Psoas muscle (tissue), 8 donors: Measurements from ENCODE around the gene PXMP2. TPM values are rescaled to one million over a fixed set of nuclear protein-coding genes. Genes with fewer than 3 reads are reported as not detected.

ENCODE experiments used
- ATAC-seq, 4 donors: fragments of 200-7000 bp; cut with Tn5 transposase; one replicate each; pipeline ENCODE4 v1.9.1; 2020; ENCODE audit warnings: moderate library complexity in 3 of 4, mild to moderate bottlenecking in 2 of 4
- DNase-seq, 2 donors: peaks; one replicate each; pipeline ENCODE4 v3.0.0-alpha.2; 2020
- H3K27ac ChIP-seq: fragments of 200-600 bp; one replicate; pipeline ENCODE4 v1.8.0; 2022
- H3K27me3 ChIP-seq, 3 donors: fragments of 200-600 bp in 1 of 3; one replicate each; pipeline versions ENCODE4 v1.6.1 to v1.8.0; 2013 to 2022; ENCODE audit warnings: low read length in 2 of 3, mild to moderate bottlenecking in 2 of 3, moderate library complexity in 1 of 3; ENCODE audit not compliant: insufficient read depth in 3 of 3
- H3K36me3 ChIP-seq, 2 donors: fragments of 200-600 bp in 1 of 2; one replicate each; pipeline versions ENCODE4 v1.6.1 to v1.8.0; 2013 to 2022; ENCODE audit warnings: low read depth in 1 of 2, mild to moderate bottlenecking in 1 of 2, moderate library complexity in 1 of 2; ENCODE audit not compliant: insufficient read depth in 1 of 2
- H3K4me1 ChIP-seq: fragments of 200-600 bp; one replicate; pipeline ENCODE4 v1.8.0; 2022
- H3K4me3 ChIP-seq: fragments of 200-600 bp; one replicate; pipeline ENCODE4 v1.8.0; 2022; ENCODE audit warnings: mild to moderate bottlenecking
- H3K9me3 ChIP-seq: fragments of 200-600 bp; one replicate; pipeline ENCODE4 v1.8.0; 2022
- CTCF ChIP-seq: fragments of 200-600 bp; IDR thresholded peaks from one replicate; pipeline ENCODE4 v1.8.0; 2022; ENCODE audit warnings: antibody characterized with exemption
- WGBS, 3 donors: extraction: QIAGEN DNeasy Blood & Tissue Kit; methylation state at CpG; one replicate each; pipeline versions ENCODE4 v1.1.6 to v1.1.7; 2013; 5-methylcytosine and 5-hydroxymethylcytosine counted together
- intact Hi-C, 2 donors: fragments of 100-400 bp; cut with DNase I; formaldehyde crosslinking; loops; one replicate each; pipeline versions ENCODE4 v1.11.0 to v1.14.2; 2022
- polyA plus RNA-seq, 3 donors: library from polyadenylated mRNA; stranded (reverse); fragments of 200-250 nt; gene quantifications; one replicate each; pipeline ENCODE4 v1.2.3, GENCODE V29; 2013
- total RNA-seq, 4 donors: library from RNA; stranded (reverse); fragmentation: NEBNext Ultra II Directional in 2 of 4; extraction: Animal tissue kit (Norgen Biotek cat#: 25700) in 2 of 4; gene quantifications; one replicate each; pipeline versions ENCODE4 v1.2.1 to v1.2.4, GENCODE V29; 2021 to 2023
- donor health status: healthy with polysubstance abuse.
- donor health status: DM: no; HTN: no; CAD: no; lungs with moderate emphysema.
- donor health status: Bipolar disorder and iron deficiency.
- donor health status: healthy.
- donor health status: DM: yes; HTN: yes; CAD: no.
- donor health status: DM: no; HTN: no; CAD: no.
- donor health status: DM: no; HTN: no; CAD: no.
- donor health status: DM: yes; HTN: yes; CAD: no.

PXMP2 gene
- total and polyA plus RNA-seq, 7 donors = 13.1 to 36.8 (median 22.4) TPM

GRCh38 chr12:132669166-132669879, 18.1 kb upstream of the PXMP2 start:
- Histone ChIP-seq H3K4me1 (no peaks in the 10 kb centered on the region), H3K9me3 (no peaks in the 10 kb centered on the region), H3K27me3 (no peaks in the 10 kb centered on the region), H3K4me3 (no peak overlapping the region), H3K36me3 (peaks cover 0 to 85% of the 10 kb centered on the region in 2 donors), H3K27ac (no peak overlapping the region)
- no peak for TF ChIP-seq CTCF
- WGBS, 3 donors = 90 to 91% (median 91%) methylated on average over 17 of the region's 17 CpGs
- intact Hi-C loops = no loop called here
- ATAC-seq (no peak), DNase-seq (no peak)

- ATAC-seq (no peak), DNase-seq (no peak)
- H3K27ac ChIP-seq = no peak overlapping the region
- intact Hi-C loops = no loop called here
- H3K36me3 ChIP-seq = peaks cover 0 to 81% of the 10 kb centered on the region in 2 donors
- WGBS, 3 donors = 83 to 93% (median 89%) methylated on average over 16 of the region's 16 CpGs
- no peaks in the 10 kb centered on the region for H3K9me3 ChIP-seq
- H3K4me1 ChIP-seq = no peaks in the 10 kb centered on the region
- H3K4me3 ChIP-seq = no peak overlapping the region
- no peak for TF ChIP-seq CTCF
- no peaks in the 10 kb centered on the region for H3K27me3 ChIP-seq
Measured at GRCh38 chr12:132672116-132672515, 15.3 kb upstream of the PXMP2 start.

- no peaks in the 10 kb centered on the region for H3K9me3 ChIP-seq
- TF ChIP-seq CTCF = no peak
- DNase-seq (no peak), ATAC-seq (no peak)
- WGBS, 3 donors = 84 to 88% (median 86%) methylated on average over 12 of the region's 12 CpGs
- no peaks in the 10 kb centered on the region for H3K27me3 ChIP-seq
- no peaks in the 10 kb centered on the region for H3K4me1 ChIP-seq
- no peak overlapping the region for H3K4me3 ChIP-seq
- H3K27ac ChIP-seq = no peak overlapping the region
- peaks cover 0 to 81% of the 10 kb centered on the region in 2 donors for H3K36me3 ChIP-seq
- intact Hi-C loops = no loop called here
Measured at GRCh38 chr12:132672678-132673077, 14.7 kb upstream of the PXMP2 start.

- no peaks in the 10 kb centered on the region for H3K9me3 ChIP-seq
- H3K27me3 ChIP-seq = no peaks in the 10 kb centered on the region
- H3K4me3 ChIP-seq = no peak overlapping the region
- DNase-seq (no peak), ATAC-seq (peak in 1 of 4 donors; percentile 28)
- no peak overlapping the region for H3K27ac ChIP-seq
- TF ChIP-seq CTCF = no peak
- WGBS, 3 donors = 93 to 95% (median 94%) methylated on average over 27 of the region's 27 CpGs
- peaks cover 0 to 81% of the 10 kb centered on the region in 2 donors for H3K36me3 ChIP-seq
- intact Hi-C loops = no loop called here
- H3K4me1 ChIP-seq = no peaks in the 10 kb centered on the region
Measured at GRCh38 chr12:132673288-132674179, 13.9 kb upstream of the PXMP2 start.
